Breast epithelium (tissue), 3 donors: ENCODE measurements around the gene PSMD8.
"Not testable (repeated sequence)": the region's sequence is repeated elsewhere in the genome, so short reads cannot be mapped to it uniquely, and the experiment has no call there.

Experiments
- CTCF ChIP-seq, 3 donors: fragments of 450-650 bp; IDR thresholded peaks; one replicate each; pipeline ENCODE4 v1.5.1; 2016 to 2017; ENCODE audit warnings: antibody characterized with exemption in 3 of 3, mild to moderate bottlenecking in 3 of 3, moderate library complexity in 3 of 3
- POLR2A ChIP-seq: fragments of 450-650 bp; IDR thresholded peaks from one replicate; pipeline ENCODE4 v1.6.1; 2016; ENCODE audit warnings: antibody characterized with exemption, mild to moderate bottlenecking, moderate library complexity
- POLR2AphosphoS5 ChIP-seq, 3 donors: sonication (generic); formaldehyde crosslinking; IDR thresholded peaks; one replicate each; pipeline ENCODE4 v1.6.1; 2017; ENCODE audit warnings: antibody characterized with exemption in 3 of 3

GRCh38 chr19:38339011-38339410 lies 35.4 kb upstream of the PSMD8 start:
- not testable (repeated sequence) for TF ChIP-seq CTCF (IDR thresholded peaks at IDR 0.05); POLR2AphosphoS5 (IDR thresholded peaks at IDR 0.05); POLR2A
